ENCODE data around the gene PFDN6. TPM values are rescaled to one million over a fixed set of nuclear protein-coding genes. Genes with fewer than 3 reads are reported as not detected.

Gene PFDN6
- total RNA-seq, 2 experiments from 2014 or later, result 67.9 to 81.3 TPM

GRCh38 chr6:33315793-33316602 is 26.6 kb downstream of the PFDN6 start:
- no peaks in the 10 kb centered on the region for H3K9me3 Mint-ChIP-seq
- H3K36me3 Mint-ChIP-seq (ENCODE audit: low read depth), result peaks cover 41% of the 10 kb centered on the region
- no peak for DNase-seq
- no peak overlapping the region for H3K27ac Mint-ChIP-seq
- H3K27me3 Mint-ChIP-seq (ENCODE audit: low read depth), result no peaks in the 10 kb centered on the region
- peaks cover 75% of the 10 kb centered on the region for H3K4me1 Mint-ChIP-seq (ENCODE audit: low read depth)
- intact Hi-C loops (cut with micrococcal nuclease), result loop anchor here (2.0 to 10.0 kb wide), 2 partner anchors 67 to 471 kb away; partner anchors contain the start of gene PSMB8
- peak overlapping the region; percentile 99 for H3K4me3 Mint-ChIP-seq
- CTCF ChIA-PET, result no interaction called here

GRCh38 chr6:33316603-33317418 is 27.4 kb downstream of the PFDN6 start:
- intact Hi-C loops (cut with micrococcal nuclease), result loop anchor here (1.0 to 10.0 kb wide), 2 partner anchors 74 to 472 kb away; partner anchors contain the start of genes KIFC1 and PSMB8
- DNase-seq, result no peak
- peak overlapping the region; percentile 94 for H3K4me3 Mint-ChIP-seq
- no peaks in the 10 kb centered on the region for H3K9me3 Mint-ChIP-seq
- peaks cover 42% of the 10 kb centered on the region for H3K36me3 Mint-ChIP-seq (ENCODE audit: low read depth)
- CTCF ChIA-PET, result interaction anchor here (0.6 to 2.3 kb wide), 3 partner anchors 28 to 112 kb away, joined by 3 to 16 read pairs (median 4); no protein-coding TSS in a partner anchor
- peaks cover 76% of the 10 kb centered on the region for H3K4me1 Mint-ChIP-seq (ENCODE audit: low read depth)
- no peaks in the 10 kb centered on the region for H3K27me3 Mint-ChIP-seq (ENCODE audit: low read depth)
- H3K27ac Mint-ChIP-seq, result peak overlapping the region; percentile 68

GRCh38 chr6:33317419-33317668 is 27.9 kb downstream of the PFDN6 start:
- intact Hi-C loops (cut with micrococcal nuclease), result loop anchor here (1.0 to 10.0 kb wide), 2 partner anchors 74 to 473 kb away; partner anchors contain the start of genes KIFC1 and PSMB8
- Mint-ChIP-seq H3K4me3 (peak overlapping the region; percentile 94), H3K27me3 (ENCODE audit: low read depth) (no peaks in the 10 kb centered on the region), H3K27ac (peak overlapping the region; percentile 68), H3K9me3 (no peaks in the 10 kb centered on the region), H3K4me1 (ENCODE audit: low read depth) (peaks cover 75% of the 10 kb centered on the region), H3K36me3 (ENCODE audit: low read depth) (peaks cover 40% of the 10 kb centered on the region)
- DNase-seq, result no peak
- CTCF ChIA-PET, result interaction anchor here (0.6 to 2.3 kb wide), 5 partner anchors 19 to 290 kb away, joined by 3 to 16 read pairs (median 4); no protein-coding TSS in a partner anchor

GRCh38 chr6:33317669-33318425 is 28.4 kb downstream of the PFDN6 start, which contains the start of gene ZBTB22:
Gene ZBTB22 (minus strand): TSS chr6:33317744. CDS start chr6:33316916, 828 bp downstream.
- H3K4me1 Mint-ChIP-seq (ENCODE audit: low read depth), result peaks cover 72% of the 10 kb centered on the region

GRCh38 chr6:33318426-33319073 is 29.1 kb downstream of the PFDN6 start:
- intact Hi-C loops (cut with micrococcal nuclease), result loop anchor here (10.0 kb wide), 1 partner anchor 474 kb away; the partner anchor contains the start of gene PSMB8
- H3K27me3 Mint-ChIP-seq (ENCODE audit: low read depth), result no peaks in the 10 kb centered on the region
- no peak for DNase-seq
- peaks cover 72% of the 10 kb centered on the region for H3K4me1 Mint-ChIP-seq (ENCODE audit: low read depth)
- peak overlapping the region; percentile 95 for H3K27ac Mint-ChIP-seq
- H3K36me3 Mint-ChIP-seq (ENCODE audit: low read depth), result peaks cover 32% of the 10 kb centered on the region
- CTCF ChIA-PET, result interaction anchor here (0.6 to 2.3 kb wide), 9 partner anchors 17 to 289 kb away, joined by 3 to 16 read pairs (median 4); no protein-coding TSS in a partner anchor
- H3K4me3 Mint-ChIP-seq, result peak overlapping the region; percentile 94
- no peaks in the 10 kb centered on the region for H3K9me3 Mint-ChIP-seq

More at GRCh38 chr6:33317669-33318425, 28.4 kb downstream of the PFDN6 start, which contains the start of gene ZBTB22:
- intact Hi-C loops (cut with micrococcal nuclease), result loop anchor here (1.0 to 10.0 kb wide), 2 partner anchors 73 to 473 kb away; partner anchors contain the start of genes KIFC1 and PSMB8
- Mint-ChIP-seq H3K27me3 (ENCODE audit: low read depth) (no peaks in the 10 kb centered on the region), H3K27ac (peak within 1 kb of the TSS; percentile 95), H3K4me3 (peak within 1 kb of the TSS; percentile 94), H3K36me3 (ENCODE audit: low read depth) (peaks cover 39% of the 10 kb centered on the region), H3K9me3 (no peaks in the 10 kb centered on the region)
- CTCF ChIA-PET, result interaction anchor here (0.6 to 2.3 kb wide), 10 partner anchors 18 to 290 kb away, joined by 3 to 16 read pairs (median 4); no protein-coding TSS in a partner anchor
- peak; percentile 97 for DNase-seq

- Mint-ChIP-seq H3K36me3 (ENCODE audit: low read depth) (peaks cover 29% of the 10 kb centered on the region), H3K27me3 (ENCODE audit: low read depth) (no peaks in the 10 kb centered on the region), H3K4me3 (no peak overlapping the region), H3K27ac (peak overlapping the region; percentile 19), H3K4me1 (ENCODE audit: low read depth) (peaks cover 76% of the 10 kb centered on the region), H3K9me3 (no peaks in the 10 kb centered on the region)
- CTCF ChIA-PET, result interaction anchor here (1.0 kb wide), 2 partner anchors 37 to 350 kb away, joined by 3 read pairs; no protein-coding TSS in a partner anchor
- DNase-seq, result no peak
- intact Hi-C loops (cut with micrococcal nuclease), result loop anchor here (10.0 kb wide), 1 partner anchor 475 kb away; the partner anchor contains the start of gene PSMB8
Measured at GRCh38 chr6:33319939-33320314, 30.5 kb downstream of the PFDN6 start.

- no peak for DNase-seq
- intact Hi-C loops (cut with micrococcal nuclease), result no loop called here
- no peaks in the 10 kb centered on the region for H3K9me3 Mint-ChIP-seq
- CTCF ChIA-PET, result interaction anchor here (1.0 kb wide), 3 partner anchors 37 to 350 kb away, joined by 3 read pairs; no protein-coding TSS in a partner anchor
- H3K4me1 Mint-ChIP-seq (ENCODE audit: low read depth), result peaks cover 69% of the 10 kb centered on the region
- no peaks in the 10 kb centered on the region for H3K27me3 Mint-ChIP-seq (ENCODE audit: low read depth)
- H3K4me3 Mint-ChIP-seq, result peak overlapping the region; percentile 70
- peak overlapping the region; percentile 98 for H3K27ac Mint-ChIP-seq
- H3K36me3 Mint-ChIP-seq (ENCODE audit: low read depth), result peaks cover 28% of the 10 kb centered on the region
Measured at GRCh38 chr6:33320315-33321181, 31.1 kb downstream of the PFDN6 start.

GRCh38 chr6:33321227-33321626 is 31.8 kb downstream of the PFDN6 start:
- peak overlapping the region; percentile 70 for H3K4me3 Mint-ChIP-seq
- peak overlapping the region; percentile 98 for H3K27ac Mint-ChIP-seq
- no peak for DNase-seq
- CTCF ChIA-PET, result interaction anchor here (1.0 kb wide), 1 partner anchor 70 kb away, joined by 3 read pairs; no protein-coding TSS in a partner anchor
- no peaks in the 10 kb centered on the region for H3K27me3 Mint-ChIP-seq (ENCODE audit: low read depth)
- H3K9me3 Mint-ChIP-seq, result no peaks in the 10 kb centered on the region
- H3K36me3 Mint-ChIP-seq (ENCODE audit: low read depth), result peaks cover 27% of the 10 kb centered on the region
- intact Hi-C loops (cut with micrococcal nuclease), result no loop called here
- H3K4me1 Mint-ChIP-seq (ENCODE audit: low read depth), result peaks cover 63% of the 10 kb centered on the region

- peak overlapping the region; percentile 98 for H3K27ac Mint-ChIP-seq
- no peak for DNase-seq
- no peaks in the 10 kb centered on the region for H3K27me3 Mint-ChIP-seq (ENCODE audit: low read depth)
- peaks cover 43% of the 10 kb centered on the region for H3K4me1 Mint-ChIP-seq (ENCODE audit: low read depth)
- peaks cover 25% of the 10 kb centered on the region for H3K36me3 Mint-ChIP-seq (ENCODE audit: low read depth)
- H3K4me3 Mint-ChIP-seq, result peak overlapping the region; percentile 95
- H3K9me3 Mint-ChIP-seq, result no peaks in the 10 kb centered on the region
- CTCF ChIA-PET, result interaction anchor here (1.2 kb wide), 1 partner anchor 52 kb away, joined by 3 read pairs; the partner anchor contains the start of gene VPS52
- intact Hi-C loops (cut with micrococcal nuclease), result loop anchor here (1.0 kb wide), 8 partner anchors 9 to 95 kb away; partner anchors contain the start of genes CUTA, KIFC1, RPS18 and TAPBP
Measured at GRCh38 chr6:33323623-33323948, 34.2 kb downstream of the PFDN6 start.

GRCh38 chr6:33324125-33324524 is 34.7 kb downstream of the PFDN6 start:
- peak overlapping the region; percentile 98 for H3K27ac Mint-ChIP-seq
- H3K4me1 Mint-ChIP-seq (ENCODE audit: low read depth), result peaks cover 38% of the 10 kb centered on the region
- intact Hi-C loops (cut with micrococcal nuclease), result no loop called here
- H3K4me3 Mint-ChIP-seq, result peak overlapping the region; percentile 95
- no peaks in the 10 kb centered on the region for H3K9me3 Mint-ChIP-seq
- CTCF ChIA-PET, result interaction anchor here (0.7 to 1.2 kb wide), 2 partner anchors 19 to 53 kb away, joined by 3 to 4 read pairs; partner anchors contain the start of gene VPS52
- DNase-seq, result no peak
- H3K36me3 Mint-ChIP-seq (ENCODE audit: low read depth), result peaks cover 22% of the 10 kb centered on the region
- H3K27me3 Mint-ChIP-seq (ENCODE audit: low read depth), result no peaks in the 10 kb centered on the region

All from activated naive CD4-positive, alpha-beta T cell treated with anti-CD3 and anti-CD28 coated beads for 36 hours (primary cell).